ENCODE measurements around the gene KCNIP4. TPM values are rescaled to one million over a fixed set of nuclear protein-coding genes. Genes with fewer than 3 reads are reported as not detected.
A peak's percentile ranks its signal among the peaks of the same experiment; 100 is the strongest.

Gene KCNIP4
- total RNA-seq, 1 donor from 2014 or later: not detected

DNA sequence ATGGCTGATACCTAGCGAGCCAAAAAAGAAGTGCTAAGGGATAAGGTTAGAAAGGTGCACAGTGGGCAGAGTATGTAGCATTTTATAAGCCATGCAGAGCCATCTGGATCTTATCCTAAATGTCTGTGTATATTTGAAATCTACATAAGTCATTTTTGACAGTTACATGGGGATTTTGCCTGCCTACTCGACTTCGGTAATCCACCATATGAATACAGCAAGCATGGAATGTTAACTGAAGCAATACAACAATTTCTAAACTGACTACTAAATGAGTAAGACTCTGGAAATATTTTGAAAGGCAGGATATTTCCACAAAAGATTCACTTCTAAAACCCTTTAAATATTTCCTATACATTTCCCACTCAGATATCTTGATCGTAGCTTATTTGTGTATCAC lies 122.5 kb downstream of the KCNIP4 start:
- Mint-ChIP-seq H3K36me3 (ENCODE audit: low read depth) (no peaks in the 10 kb centered on the region), H3K4me1 (ENCODE audit: low read depth) (peaks cover 5% of the 10 kb centered on the region), H3K27ac (ENCODE audit: unreplicated experiment) (no peak overlapping the region), H3K27me3 (ENCODE audit: low read depth) (peaks cover 3% of the 10 kb centered on the region), H3K4me3 (ENCODE audit: unreplicated experiment) (no peak overlapping the region), H3K9me3 (ENCODE audit: low read depth) (peaks cover 2% of the 10 kb centered on the region)
- TF ChIP-seq, protein P1, sequence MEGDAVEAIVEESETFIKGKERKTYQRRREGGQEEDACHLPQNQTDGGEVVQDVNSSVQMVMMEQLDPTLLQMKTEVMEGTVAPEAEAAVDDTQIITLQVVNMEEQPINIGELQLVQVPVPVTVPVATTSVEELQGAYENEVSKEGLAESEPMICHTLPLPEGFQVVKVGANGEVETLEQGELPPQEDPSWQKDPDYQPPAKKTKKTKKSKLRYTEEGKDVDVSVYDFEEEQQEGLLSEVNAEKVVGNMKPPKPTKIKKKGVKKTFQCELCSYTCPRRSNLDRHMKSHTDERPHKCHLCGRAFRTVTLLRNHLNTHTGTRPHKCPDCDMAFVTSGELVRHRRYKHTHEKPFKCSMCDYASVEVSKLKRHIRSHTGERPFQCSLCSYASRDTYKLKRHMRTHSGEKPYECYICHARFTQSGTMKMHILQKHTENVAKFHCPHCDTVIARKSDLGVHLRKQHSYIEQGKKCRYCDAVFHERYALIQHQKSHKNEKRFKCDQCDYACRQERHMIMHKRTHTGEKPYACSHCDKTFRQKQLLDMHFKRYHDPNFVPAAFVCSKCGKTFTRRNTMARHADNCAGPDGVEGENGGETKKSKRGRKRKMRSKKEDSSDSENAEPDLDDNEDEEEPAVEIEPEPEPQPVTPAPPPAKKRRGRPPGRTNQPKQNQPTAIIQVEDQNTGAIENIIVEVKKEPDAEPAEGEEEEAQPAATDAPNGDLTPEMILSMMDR (IDR thresholded peaks at IDR 0.05): no peak
- no peak for DNase-seq (ENCODE audit: low spot score)

DNA sequence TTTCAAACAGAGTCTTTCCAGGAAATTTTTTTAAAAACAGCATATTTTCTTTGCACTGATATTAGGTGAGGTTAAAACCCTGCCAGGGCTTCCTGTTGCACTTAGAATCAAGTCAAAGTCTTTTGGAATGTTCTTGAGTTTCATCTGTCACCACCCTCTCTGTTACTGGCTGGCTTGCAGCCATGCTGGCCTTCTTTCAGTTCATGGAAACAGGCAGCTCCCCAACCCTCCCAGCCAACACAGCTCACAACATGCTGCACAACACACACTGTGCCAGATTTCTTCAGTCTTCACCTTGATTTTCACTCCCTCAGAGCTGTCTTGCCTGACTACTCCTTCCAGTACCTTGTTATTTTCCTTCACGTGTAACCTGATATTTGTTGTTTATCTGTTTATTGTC lies 129.5 kb downstream of the KCNIP4 start:
- Mint-ChIP-seq H3K9me3 (ENCODE audit: low read depth) (peaks cover 19% of the 10 kb centered on the region), H3K27ac (ENCODE audit: unreplicated experiment) (no peak overlapping the region), H3K36me3 (ENCODE audit: low read depth) (peaks cover 1% of the 10 kb centered on the region), H3K27me3 (ENCODE audit: low read depth) (peaks cover 3% of the 10 kb centered on the region), H3K4me3 (ENCODE audit: unreplicated experiment) (no peak overlapping the region), H3K4me1 (ENCODE audit: low read depth) (peaks cover 14% of the 10 kb centered on the region)
- TF ChIP-seq, protein P1 (IDR thresholded peaks at IDR 0.05): no peak
- no peak for DNase-seq (ENCODE audit: low spot score)

DNA sequence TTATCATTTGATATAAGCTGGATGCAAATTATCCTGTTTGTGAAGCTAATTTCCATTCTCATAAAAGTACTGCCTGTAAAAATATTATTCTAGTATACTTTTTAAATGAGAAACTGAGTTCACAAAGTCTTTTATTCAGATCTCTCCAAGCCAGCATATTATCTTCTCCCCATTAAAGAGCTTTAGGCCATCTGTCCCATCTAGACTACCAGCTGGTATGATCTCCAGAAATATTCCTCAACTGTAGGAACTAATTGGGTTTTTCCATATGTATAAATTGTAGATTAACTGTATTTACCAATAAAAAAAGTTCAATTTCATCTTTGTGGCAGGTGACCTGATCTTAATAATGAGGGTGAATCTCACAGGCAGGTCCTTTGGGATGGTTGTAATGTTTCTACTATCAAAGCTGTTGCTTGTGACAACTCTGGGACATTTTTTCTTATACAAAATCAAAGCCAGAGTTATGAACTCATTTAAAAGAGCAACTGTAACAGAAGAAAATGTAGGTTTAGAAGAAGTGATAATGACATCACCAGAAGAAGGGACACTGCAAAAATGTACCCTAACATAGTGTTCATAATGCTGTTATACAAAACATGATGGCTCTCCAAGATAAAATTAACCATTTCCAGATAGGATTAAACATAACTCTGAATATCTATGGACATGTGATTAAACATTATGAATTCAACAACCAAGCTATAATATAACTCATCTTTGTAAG lies 132.8 kb downstream of the KCNIP4 start:
- Mint-ChIP-seq H3K27ac (ENCODE audit: unreplicated experiment) (no peak overlapping the region), H3K27me3 (ENCODE audit: low read depth) (no peaks in the 10 kb centered on the region), H3K9me3 (ENCODE audit: low read depth) (peaks cover 19% of the 10 kb centered on the region), H3K4me3 (ENCODE audit: unreplicated experiment) (no peak overlapping the region), H3K36me3 (ENCODE audit: low read depth) (peaks cover 1% of the 10 kb centered on the region), H3K4me1 (ENCODE audit: low read depth) (peaks cover 29% of the 10 kb centered on the region)
- TF ChIP-seq, protein P1 (IDR thresholded peaks at IDR 0.05): no peak
- DNase-seq (ENCODE audit: low spot score): no peak

DNA sequence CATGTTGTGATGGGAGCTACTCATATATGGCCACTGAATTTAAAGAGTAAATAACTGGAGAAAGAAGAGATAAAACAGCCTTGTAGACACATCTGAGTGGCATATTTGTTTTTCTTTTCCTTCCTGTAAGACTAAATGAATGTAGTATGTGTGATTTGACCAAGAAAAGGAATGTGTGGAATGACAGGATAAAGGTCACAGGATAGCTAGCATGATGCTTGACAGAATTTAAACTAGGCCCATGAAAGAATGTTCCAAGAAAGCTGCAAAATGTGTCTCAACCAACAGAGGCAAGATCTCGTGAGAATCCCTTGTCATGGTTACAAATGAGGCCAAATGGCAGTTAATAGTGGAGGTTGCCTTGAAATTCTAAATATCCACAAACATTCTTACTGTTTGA lies 137.0 kb downstream of the KCNIP4 start:
- Mint-ChIP-seq H3K4me3 (ENCODE audit: unreplicated experiment) (no peak overlapping the region), H3K36me3 (ENCODE audit: low read depth) (no peaks in the 10 kb centered on the region), H3K9me3 (ENCODE audit: low read depth) (peaks cover 2% of the 10 kb centered on the region), H3K4me1 (ENCODE audit: low read depth) (peaks cover 21% of the 10 kb centered on the region), H3K27me3 (ENCODE audit: low read depth) (no peaks in the 10 kb centered on the region), H3K27ac (ENCODE audit: unreplicated experiment) (peak overlapping the region; percentile 57)
- TF ChIP-seq, protein P1 (IDR thresholded peaks at IDR 0.05): no peak
- no peak for DNase-seq (ENCODE audit: low spot score)

DNA sequence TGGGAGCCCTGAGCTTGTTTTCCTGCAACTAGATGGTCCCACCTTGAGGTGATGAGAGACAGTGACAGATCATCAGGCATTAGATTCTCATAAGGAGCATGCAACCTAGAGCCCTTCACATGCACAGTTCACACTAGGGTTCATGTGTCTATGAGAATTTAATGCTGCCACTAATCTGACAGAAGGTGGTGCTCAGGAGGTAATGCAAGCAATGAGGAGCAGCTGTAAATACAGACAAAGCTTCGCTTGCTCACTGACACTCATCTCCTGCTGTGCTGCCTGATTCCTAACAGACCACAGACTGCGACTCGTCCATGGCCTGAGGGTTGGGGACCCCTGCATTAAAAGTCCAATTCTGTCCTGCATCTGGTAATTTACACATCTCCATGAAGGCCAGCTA lies 141.6 kb downstream of the KCNIP4 start:
- no peaks in the 10 kb centered on the region for H3K27me3 Mint-ChIP-seq (ENCODE audit: low read depth)
- peaks cover 30% of the 10 kb centered on the region for H3K4me1 Mint-ChIP-seq (ENCODE audit: low read depth)
- TF ChIP-seq, protein P1 (IDR thresholded peaks at IDR 0.05): peak; percentile 23
- no peak for DNase-seq (ENCODE audit: low spot score)
- no peaks in the 10 kb centered on the region for H3K36me3 Mint-ChIP-seq (ENCODE audit: low read depth)
- H3K4me3 Mint-ChIP-seq (ENCODE audit: unreplicated experiment): no peak overlapping the region
- no peak overlapping the region for H3K27ac Mint-ChIP-seq (ENCODE audit: unreplicated experiment)
- peaks cover 3% of the 10 kb centered on the region for H3K9me3 Mint-ChIP-seq (ENCODE audit: low read depth)
